Head of caudate nucleus (tissue), 42 donors: Measurements from ENCODE around the gene SPATA32.

ENCODE experiments used
- DNase-seq, 42 donors: peaks; one replicate each; pipeline versions ENCODE4 v3.0.0 to v3.0.0-alpha.2; 2020 to 2021; ENCODE audit warnings: mixed read lengths in 7 of 42
- intact Hi-C: fragments of 100-400 bp; cut with DNase I; formaldehyde crosslinking; loops from one replicate; pipeline ENCODE4 v1.15.0; 2022

SPATA32 gene

GRCh38 chr17:45224671-45225050 lies 37.2 kb downstream of the SPATA32 start:
- intact Hi-C loops = no loop called here
- no peak for DNase-seq

GRCh38 chr17:45223539-45224528 lies 38.1 kb downstream of the SPATA32 start:
- intact Hi-C loops = no loop called here
- no peak for DNase-seq

GRCh38 chr17:45222996-45223538 lies 38.8 kb downstream of the SPATA32 start:
- intact Hi-C loops = no loop called here
- DNase-seq = no peak

- intact Hi-C loops = no loop called here
- DNase-seq = no peak
Observed at GRCh38 chr17:45222289-45222995, 39.5 kb downstream of the SPATA32 start.

- no peak for DNase-seq
- intact Hi-C loops = no loop called here
Observed at GRCh38 chr17:45222014-45222288, 39.9 kb downstream of the SPATA32 start.

GRCh38 chr17:45221081-45222013 lies 40.5 kb downstream of the SPATA32 start, which contains the start of gene FMNL1:
Gene FMNL1, plus strand, starts transcription at chr17:45221885. Its CDS starts 240 bp downstream, at chr17:45222125.
- DNase-seq = peak in 15 of 42 donors; percentile 33 to 63 (median 44)
- intact Hi-C loops = no loop called here

- no peak for DNase-seq
- intact Hi-C loops = no loop called here
Observed at GRCh38 chr17:45220079-45220478, 41.8 kb downstream of the SPATA32 start.

- peak; percentile 54 to 97 (median 92) for DNase-seq
- intact Hi-C loops = loop anchor here (2.0 kb wide), 1 partner anchor 168 kb away; no protein-coding TSS in a partner anchor
Observed at GRCh38 chr17:45218895-45219661, 42.8 kb downstream of the SPATA32 start.
